Type B pancreatic cell (in vitro differentiated cells): ENCODE measurements around the gene MRPL58. TPM values are rescaled to one million over a fixed set of nuclear protein-coding genes. Genes with fewer than 3 reads are reported as not detected.

Source experiments
- DNase-seq: peaks from one replicate; pipeline ENCODE4 v3.0.0; 2021; ENCODE audit warnings: mixed read lengths; ENCODE audit not compliant: unreplicated experiment; ENCODE audit errors: extremely low spot score
- H3K27ac Mint-ChIP-seq: 2 replicates; pipeline ENCODE4 v1.8.0; 2021; ENCODE audit warnings: mild to moderate bottlenecking, mixed read lengths
- H3K27me3 Mint-ChIP-seq: 2 replicates; pipeline ENCODE4 v1.8.0; 2021; ENCODE audit warnings: mixed read lengths
- H3K36me3 Mint-ChIP-seq: 2 replicates; pipeline ENCODE4 v1.8.0; 2021; ENCODE audit warnings: mixed read lengths
- H3K4me1 Mint-ChIP-seq: one replicate; pipeline ENCODE4 v1.8.0; 2021; ENCODE audit warnings: mixed read lengths; ENCODE audit not compliant: unreplicated experiment
- H3K4me3 Mint-ChIP-seq: 2 replicates; pipeline ENCODE4 v1.8.0; 2021; ENCODE audit warnings: mild to moderate bottlenecking, mixed read lengths
- H3K9me3 Mint-ChIP-seq: 2 replicates; pipeline ENCODE4 v1.8.0; 2021; ENCODE audit warnings: mixed read lengths
- total RNA-seq: library from RNA; stranded (reverse); gene quantifications from 2 replicates; pipeline ENCODE4 v1.2.1, GENCODE V29; 2021; ENCODE audit warnings: low replicate concordance
- TF ChIP-seq, protein P1 (sequence below): fragments of 200-600 bp; sonication (generic); conservative IDR thresholded peaks from 2 replicates; pipeline ENCODE4 v1.5.0; 2021; ENCODE audit warnings: antibody characterized with exemption, mild to moderate bottlenecking

MRPL58 gene
- total RNA-seq, 1 donor from 2014 or later, result 27.9 TPM

GRCh38 chr17:74990581-74991105 lies 21.8 kb upstream of the MRPL58 start:
- H3K9me3 Mint-ChIP-seq, result no peaks in the 10 kb centered on the region
- H3K27ac Mint-ChIP-seq, result peak overlapping the region; percentile 97
- peaks cover 21% of the 10 kb centered on the region for H3K4me1 Mint-ChIP-seq
- H3K36me3 Mint-ChIP-seq, result peaks cover 15% of the 10 kb centered on the region
- H3K4me3 Mint-ChIP-seq, result peak overlapping the region; percentile 77
- no peak for DNase-seq
- H3K27me3 Mint-ChIP-seq, result no peaks in the 10 kb centered on the region
- TF ChIP-seq, protein P1, sequence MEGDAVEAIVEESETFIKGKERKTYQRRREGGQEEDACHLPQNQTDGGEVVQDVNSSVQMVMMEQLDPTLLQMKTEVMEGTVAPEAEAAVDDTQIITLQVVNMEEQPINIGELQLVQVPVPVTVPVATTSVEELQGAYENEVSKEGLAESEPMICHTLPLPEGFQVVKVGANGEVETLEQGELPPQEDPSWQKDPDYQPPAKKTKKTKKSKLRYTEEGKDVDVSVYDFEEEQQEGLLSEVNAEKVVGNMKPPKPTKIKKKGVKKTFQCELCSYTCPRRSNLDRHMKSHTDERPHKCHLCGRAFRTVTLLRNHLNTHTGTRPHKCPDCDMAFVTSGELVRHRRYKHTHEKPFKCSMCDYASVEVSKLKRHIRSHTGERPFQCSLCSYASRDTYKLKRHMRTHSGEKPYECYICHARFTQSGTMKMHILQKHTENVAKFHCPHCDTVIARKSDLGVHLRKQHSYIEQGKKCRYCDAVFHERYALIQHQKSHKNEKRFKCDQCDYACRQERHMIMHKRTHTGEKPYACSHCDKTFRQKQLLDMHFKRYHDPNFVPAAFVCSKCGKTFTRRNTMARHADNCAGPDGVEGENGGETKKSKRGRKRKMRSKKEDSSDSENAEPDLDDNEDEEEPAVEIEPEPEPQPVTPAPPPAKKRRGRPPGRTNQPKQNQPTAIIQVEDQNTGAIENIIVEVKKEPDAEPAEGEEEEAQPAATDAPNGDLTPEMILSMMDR, result no peak

DNA sequence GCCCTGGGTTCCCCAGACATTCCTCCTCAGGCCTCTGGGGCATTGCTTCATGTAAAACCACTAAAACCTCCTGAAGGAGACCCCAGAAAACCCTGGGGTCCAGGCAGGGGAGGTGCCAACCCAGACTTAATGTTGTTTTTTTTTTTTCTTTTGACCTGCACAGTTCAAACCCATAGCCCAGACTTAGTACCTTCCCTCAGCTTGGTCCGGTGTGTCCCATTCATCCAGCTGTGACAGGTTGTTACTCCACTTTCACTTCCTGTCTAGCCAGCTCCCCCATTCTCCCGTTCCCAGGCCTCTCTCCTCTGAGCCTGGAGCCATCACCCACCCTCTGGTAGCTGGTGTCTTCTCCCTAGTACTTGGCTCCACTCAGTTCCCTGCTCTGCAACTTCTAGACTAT lies 20.2 kb upstream of the MRPL58 start:
- Mint-ChIP-seq H3K27ac (peak overlapping the region; percentile 97), H3K4me3 (peak overlapping the region; percentile 77), H3K36me3 (peaks cover 16% of the 10 kb centered on the region), H3K9me3 (no peaks in the 10 kb centered on the region), H3K4me1 (peaks cover 19% of the 10 kb centered on the region), H3K27me3 (no peaks in the 10 kb centered on the region)
- TF ChIP-seq, protein P1, result no peak
- no peak for DNase-seq

DNA sequence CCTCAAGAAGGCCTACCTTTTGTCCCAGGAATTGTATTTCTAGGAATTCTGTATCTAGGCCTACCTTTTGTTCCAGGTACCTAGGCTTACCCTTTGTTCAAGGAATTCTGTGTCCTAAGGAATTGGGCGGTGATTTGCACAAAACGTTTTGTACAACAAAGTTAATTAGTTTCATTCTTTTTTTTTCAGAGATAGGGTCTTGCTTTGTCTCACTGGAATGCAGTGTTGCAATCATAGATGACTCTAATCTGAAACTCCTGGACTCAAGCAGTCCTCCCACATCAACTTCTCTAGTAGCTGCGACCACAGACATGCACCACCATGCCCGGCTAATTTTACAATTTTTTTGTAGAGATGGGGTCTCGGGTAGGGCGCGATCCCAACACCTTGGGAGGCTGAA lies 18.0 kb upstream of the MRPL58 start:
- Mint-ChIP-seq H3K4me3 (peak overlapping the region; percentile 39), H3K27ac (peak overlapping the region; percentile 97), H3K9me3 (no peaks in the 10 kb centered on the region), H3K4me1 (peaks cover 21% of the 10 kb centered on the region), H3K36me3 (peaks cover 22% of the 10 kb centered on the region), H3K27me3 (no peaks in the 10 kb centered on the region)
- TF ChIP-seq, protein P1, result no peak
- no peak for DNase-seq

GRCh38 chr17:74995847-74996246 lies 16.6 kb upstream of the MRPL58 start:
- H3K27me3 Mint-ChIP-seq, result no peaks in the 10 kb centered on the region
- no peaks in the 10 kb centered on the region for H3K9me3 Mint-ChIP-seq
- no peak for DNase-seq
- H3K27ac Mint-ChIP-seq, result peak overlapping the region; percentile 35
- H3K4me1 Mint-ChIP-seq, result peaks cover 21% of the 10 kb centered on the region
- H3K36me3 Mint-ChIP-seq, result peaks cover 22% of the 10 kb centered on the region
- TF ChIP-seq, protein P1, result no peak
- H3K4me3 Mint-ChIP-seq, result no peak overlapping the region

GRCh38 chr17:74998783-74999182 lies 13.7 kb upstream of the MRPL58 start:
- peaks cover 4% of the 10 kb centered on the region for H3K4me1 Mint-ChIP-seq
- H3K4me3 Mint-ChIP-seq, result no peak overlapping the region
- peaks cover 15% of the 10 kb centered on the region for H3K36me3 Mint-ChIP-seq
- DNase-seq, result no peak
- no peaks in the 10 kb centered on the region for H3K27me3 Mint-ChIP-seq
- H3K27ac Mint-ChIP-seq, result peak overlapping the region; percentile 72
- H3K9me3 Mint-ChIP-seq, result no peaks in the 10 kb centered on the region
- TF ChIP-seq, protein P1, result no peak

GRCh38 chr17:74999523-74999922 lies 12.9 kb upstream of the MRPL58 start:
- DNase-seq, result no peak
- Mint-ChIP-seq H3K9me3 (no peaks in the 10 kb centered on the region), H3K36me3 (peaks cover 12% of the 10 kb centered on the region), H3K27ac (no peak overlapping the region), H3K27me3 (no peaks in the 10 kb centered on the region), H3K4me1 (peaks cover 4% of the 10 kb centered on the region), H3K4me3 (no peak overlapping the region)
- TF ChIP-seq, protein P1, result no peak
